Gastrocnemius medialis (tissue), 4 donors: ENCODE measurements around the gene MGAT5. TPM values are rescaled to one million over a fixed set of nuclear protein-coding genes. Genes with fewer than 3 reads are reported as not detected.

Experiments used
- ATAC-seq, 2 donors: fragments of 150-250 bp; one replicate each; pipeline ENCODE4 v1.9.1; 2016
- DNase-seq, 2 donors: peaks; one replicate each; pipeline ENCODE4 v3.0.0-alpha.2; 2019
- H3K27ac ChIP-seq, 4 donors: fragments of 200-600 bp; sonication (generic); 1 replicate in 1 of 4; 2 replicates in 3 of 4; pipeline ENCODE4 v1.5.1; 2016 to 2018; ENCODE audit warnings: mild to moderate bottlenecking in 2 of 4, moderate library complexity in 1 of 4
- H3K27me3 ChIP-seq, 3 donors: fragments of 200-600 bp; sonication (generic) in 2 of 3; 1 replicate in 1 of 3; 2 replicates in 2 of 3; pipeline versions ENCODE4 v1.5.1 to v1.6.0; 2016 to 2019; ENCODE audit warnings: mild to moderate bottlenecking in 1 of 3, moderate library complexity in 1 of 3
- H3K36me3 ChIP-seq, 2 donors: fragments of 200-600 bp; sonication (generic) in 1 of 2; one replicate each; pipeline ENCODE4 v1.5.1; 2017 to 2018
- H3K4me1 ChIP-seq, 2 donors: fragments of 200-600 bp; sonication (generic) in 1 of 2; one replicate each; pipeline ENCODE4 v1.5.1; 2016 to 2017; ENCODE audit warnings: mild to moderate bottlenecking in 2 of 2
- H3K4me3 ChIP-seq, 4 donors: fragments of 200-600 bp; sonication (generic) in 3 of 4; 1 replicate in 1 of 4; 2 replicates in 3 of 4; pipeline ENCODE4 v1.5.1; 2016 to 2019; ENCODE audit warnings: mild to moderate bottlenecking in 2 of 4
- H3K9me3 ChIP-seq, 3 donors: fragments of 200-600 bp; sonication (generic) in 2 of 3; 1 replicate in 1 of 3; 2 replicates in 2 of 3; pipeline ENCODE4 v1.5.1; 2016 to 2019
- POLR2A ChIP-seq, 2 donors: fragments of 450-650 bp; IDR thresholded peaks; one replicate each; pipeline ENCODE4 v1.6.1; 2017; ENCODE audit warnings: antibody characterized with exemption in 2 of 2, mild to moderate bottlenecking in 2 of 2, moderate library complexity in 2 of 2
- in situ Hi-C, 4 donors: fragments of 200-750 bp; cut with MboI; loops; one replicate each; pipeline versions ENCODE4 v1.15.0 to v1.8.0; 2017; ENCODE audit warnings: low sequenced_read_pairs in 4 of 4
- intact Hi-C: fragments of 100-400 bp; cut with DNase I; formaldehyde crosslinking; loops from one replicate; pipeline ENCODE4 v1.15.1; 2023; ENCODE audit warnings: low total_unique reads
- total RNA-seq, 4 donors: library from RNA; depleted of rRNA; stranded (reverse); fragments of >200 nt; gene quantifications; one replicate each; pipeline versions ENCODE4 v1.1.0 to v1.2.3, GENCODE V29; 2016
- TF ChIP-seq, protein P1 (sequence below), 5 experiments: fragments of 450-650 bp in 3 of 5; fragments of 200-600 bp in 2 of 5; sonication (generic) in 2 of 5; IDR thresholded peaks in 4 of 5; conservative IDR thresholded peaks in 1 of 5; 1 replicate in 4 of 5; 2 replicates in 1 of 5; pipeline ENCODE4 v1.5.1; 2016 to 2019; ENCODE audit warnings: antibody characterized with exemption in 5 of 5, mild to moderate bottlenecking in 3 of 5, moderate library complexity in 3 of 5

Gene MGAT5
- total RNA-seq, 4 donors from 2014 or later = 3.0 to 4.9 (median 3.3) TPM

DNA sequence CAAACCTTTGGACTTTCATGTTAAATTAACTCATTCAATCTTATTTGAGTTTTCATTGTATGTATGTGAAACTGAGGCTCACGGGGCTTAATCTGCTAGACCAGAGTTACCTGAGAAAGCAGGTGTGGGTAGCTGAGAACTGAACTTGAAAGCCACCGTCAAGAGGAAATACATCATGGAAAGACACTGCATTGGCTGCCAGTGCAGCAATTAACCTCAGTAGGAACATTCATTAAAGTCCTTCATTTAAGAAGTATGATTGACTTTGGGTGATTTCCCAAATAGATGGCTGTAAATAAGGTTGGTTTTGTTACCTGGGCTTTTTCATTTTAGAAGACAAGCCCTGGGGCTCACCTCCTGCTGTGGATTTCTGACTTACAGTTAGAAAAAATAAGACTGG is 36.5 kb upstream of the MGAT5 start:
- TF ChIP-seq, protein P1, sequence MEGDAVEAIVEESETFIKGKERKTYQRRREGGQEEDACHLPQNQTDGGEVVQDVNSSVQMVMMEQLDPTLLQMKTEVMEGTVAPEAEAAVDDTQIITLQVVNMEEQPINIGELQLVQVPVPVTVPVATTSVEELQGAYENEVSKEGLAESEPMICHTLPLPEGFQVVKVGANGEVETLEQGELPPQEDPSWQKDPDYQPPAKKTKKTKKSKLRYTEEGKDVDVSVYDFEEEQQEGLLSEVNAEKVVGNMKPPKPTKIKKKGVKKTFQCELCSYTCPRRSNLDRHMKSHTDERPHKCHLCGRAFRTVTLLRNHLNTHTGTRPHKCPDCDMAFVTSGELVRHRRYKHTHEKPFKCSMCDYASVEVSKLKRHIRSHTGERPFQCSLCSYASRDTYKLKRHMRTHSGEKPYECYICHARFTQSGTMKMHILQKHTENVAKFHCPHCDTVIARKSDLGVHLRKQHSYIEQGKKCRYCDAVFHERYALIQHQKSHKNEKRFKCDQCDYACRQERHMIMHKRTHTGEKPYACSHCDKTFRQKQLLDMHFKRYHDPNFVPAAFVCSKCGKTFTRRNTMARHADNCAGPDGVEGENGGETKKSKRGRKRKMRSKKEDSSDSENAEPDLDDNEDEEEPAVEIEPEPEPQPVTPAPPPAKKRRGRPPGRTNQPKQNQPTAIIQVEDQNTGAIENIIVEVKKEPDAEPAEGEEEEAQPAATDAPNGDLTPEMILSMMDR (IDR thresholded peaks at IDR 0.05 in 4 of 5, conservative IDR thresholded peaks at IDR 0.05 in 1 of 5) = no peak
- TF ChIP-seq POLR2A (IDR thresholded peaks at IDR 0.05) = no peak
- Histone ChIP-seq H3K36me3 (no peaks in the 10 kb centered on the region), H3K4me3 (no peak overlapping the region), H3K27ac (no peak overlapping the region), H3K9me3 (no peaks in the 10 kb centered on the region), H3K27me3 (no peaks in the 10 kb centered on the region), H3K4me1 (peaks cover 0 to 7% of the 10 kb centered on the region in 2 donors)
- intact Hi-C loops = no loop called here
- no peak for DNase-seq
- in situ Hi-C loops = no loop called here
- no peak for ATAC-seq

- ATAC-seq = no peak
Measured at GRCh38 chr2:134217924-134218323, 35.9 kb upstream of the MGAT5 start.

DNA sequence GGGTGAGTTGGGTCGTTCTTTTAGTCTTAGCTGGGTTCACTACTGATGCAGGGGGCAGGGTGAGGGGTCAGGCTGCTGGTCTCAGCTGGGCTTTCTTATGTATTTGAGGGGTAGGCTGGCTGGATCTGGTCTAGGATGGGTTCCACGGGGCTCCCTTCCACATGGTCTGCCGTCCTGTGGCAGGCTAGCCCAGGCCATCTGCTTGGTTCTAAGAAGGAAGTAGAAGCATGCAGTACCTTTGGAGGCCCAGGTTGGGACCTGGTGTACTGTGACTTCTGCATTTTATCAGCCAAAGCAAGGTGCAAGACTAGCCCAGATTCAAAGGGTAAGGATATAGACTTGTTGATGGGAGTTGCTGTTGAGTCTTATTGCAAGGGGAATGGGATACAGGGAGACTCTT is 35.5 kb upstream of the MGAT5 start:
- Histone ChIP-seq H3K27me3 (no peaks in the 10 kb centered on the region), H3K9me3 (no peaks in the 10 kb centered on the region), H3K36me3 (no peaks in the 10 kb centered on the region), H3K4me3 (no peak overlapping the region), H3K27ac (no peak overlapping the region), H3K4me1 (peaks cover 0 to 7% of the 10 kb centered on the region in 2 donors)
- intact Hi-C loops (no loop called here), in situ Hi-C loops (no loop called here)
- ATAC-seq (no peak), DNase-seq (no peak)
- TF ChIP-seq, protein P1 (IDR thresholded peaks at IDR 0.05 in 4 of 5, conservative IDR thresholded peaks at IDR 0.05 in 1 of 5) = no peak
- no peak for TF ChIP-seq POLR2A (IDR thresholded peaks at IDR 0.05)

More at GRCh38 chr2:134217924-134218323, 35.9 kb upstream of the MGAT5 start:
- no peak overlapping the region for H3K4me3 ChIP-seq
- intact Hi-C loops = no loop called here
- in situ Hi-C loops = no loop called here
- no peaks in the 10 kb centered on the region for H3K36me3 ChIP-seq
- TF ChIP-seq, protein P1 (IDR thresholded peaks at IDR 0.05 in 4 of 5, conservative IDR thresholded peaks at IDR 0.05 in 1 of 5) = no peak
- TF ChIP-seq POLR2A (IDR thresholded peaks at IDR 0.05) = no peak
- no peak for DNase-seq
- H3K27me3 ChIP-seq = no peaks in the 10 kb centered on the region
- peaks cover 0 to 7% of the 10 kb centered on the region in 2 donors for H3K4me1 ChIP-seq
- H3K27ac ChIP-seq = no peak overlapping the region
- H3K9me3 ChIP-seq = no peaks in the 10 kb centered on the region

GRCh38 chr2:134218930-134219658 is 34.8 kb upstream of the MGAT5 start:
- H3K27me3 ChIP-seq = no peaks in the 10 kb centered on the region
- no peaks in the 10 kb centered on the region for H3K36me3 ChIP-seq
- H3K4me1 ChIP-seq = peaks cover 0 to 7% of the 10 kb centered on the region in 2 donors
- in situ Hi-C loops (no loop called here), intact Hi-C loops (no loop called here)
- DNase-seq = peak in 1 of 2 donors; percentile 35
- no peaks in the 10 kb centered on the region for H3K9me3 ChIP-seq
- TF ChIP-seq, protein P1 (IDR thresholded peaks at IDR 0.05 in 4 of 5, conservative IDR thresholded peaks at IDR 0.05 in 1 of 5) = no peak
- no peak for TF ChIP-seq POLR2A (IDR thresholded peaks at IDR 0.05)
- H3K4me3 ChIP-seq = no peak overlapping the region
- ATAC-seq = peak in 1 of 2 donors; percentile 39
- no peak overlapping the region for H3K27ac ChIP-seq
